ENCODE data around the gene SCO2. TPM values are rescaled to one million over a fixed set of nuclear protein-coding genes. Genes with fewer than 3 reads are reported as not detected.
A peak's percentile ranks its signal among the peaks of the same experiment; 100 is the strongest.

Gene SCO2
- total and polyA plus RNA-seq, 9 of the 15 experiments (the other 6 are each of a cell fraction or from before 2014, with no cell fraction given), result 0.34 to 4.0 (median 1.1) TPM; not detected in 3

DNA sequence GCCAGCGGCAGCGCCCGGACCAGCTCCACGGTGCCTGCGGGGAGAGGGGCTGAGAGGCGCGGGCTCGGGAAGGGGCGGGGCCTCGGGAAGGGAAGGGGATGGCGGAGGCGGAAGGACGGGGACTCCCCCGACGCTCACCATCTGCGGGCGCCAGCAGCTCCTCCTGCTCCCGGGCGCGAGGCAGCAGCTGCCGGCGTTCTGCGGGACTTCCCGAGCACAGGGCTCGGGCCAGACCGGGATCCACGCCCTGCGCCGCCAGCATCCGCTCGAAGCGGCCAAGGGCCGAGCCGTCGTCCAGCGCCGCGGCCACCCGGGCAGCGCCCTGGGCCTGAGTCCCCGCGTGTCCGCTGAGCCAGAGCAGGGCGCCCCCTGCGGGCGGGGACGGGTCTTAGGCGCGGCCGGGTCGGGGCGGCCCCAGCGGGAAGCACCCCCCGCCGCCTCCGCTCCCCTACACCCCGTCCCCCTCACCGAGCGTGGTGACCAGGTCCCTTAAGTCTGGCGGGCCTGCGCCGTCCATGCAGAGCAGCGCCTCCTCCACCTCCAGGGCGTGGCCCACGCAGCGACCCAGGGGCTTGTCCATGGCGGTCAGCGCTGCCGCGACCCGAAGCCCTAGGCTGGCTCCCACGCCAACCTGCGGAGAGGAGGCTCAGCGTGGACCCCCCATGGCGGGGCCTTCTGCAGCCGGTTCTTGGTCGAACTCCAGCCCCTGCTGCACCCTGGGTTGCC lies 873 bp upstream of the SCO2 start (continued):
- TF ChIP-seq, protein P1, sequence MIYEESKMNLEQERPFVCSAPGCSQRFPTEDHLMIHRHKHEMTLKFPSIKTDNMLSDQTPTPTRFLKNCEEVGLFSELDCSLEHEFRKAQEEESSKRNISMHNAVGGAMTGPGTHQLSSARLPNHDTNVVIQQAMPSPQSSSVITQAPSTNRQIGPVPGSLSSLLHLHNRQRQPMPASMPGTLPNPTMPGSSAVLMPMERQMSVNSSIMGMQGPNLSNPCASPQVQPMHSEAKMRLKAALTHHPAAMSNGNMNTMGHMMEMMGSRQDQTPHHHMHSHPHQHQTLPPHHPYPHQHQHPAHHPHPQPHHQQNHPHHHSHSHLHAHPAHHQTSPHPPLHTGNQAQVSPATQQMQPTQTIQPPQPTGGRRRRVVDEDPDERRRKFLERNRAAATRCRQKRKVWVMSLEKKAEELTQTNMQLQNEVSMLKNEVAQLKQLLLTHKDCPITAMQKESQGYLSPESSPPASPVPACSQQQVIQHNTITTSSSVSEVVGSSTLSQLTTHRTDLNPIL (CRISPR knock-in tag; IDR thresholded peaks at IDR 0.05), result no peak
- TF ChIP-seq MTA1 (IDR thresholded peaks at IDR 0.05; ENCODE audit: borderline replicate concordance) (no peak), NR4A1 (CRISPR knock-in tag; IDR thresholded peaks at IDR 0.05) (no peak), NR4A1 (tag; IDR thresholded peaks at IDR 0.05) (no peak; the same call in 1 of the 2 replicates), ZNF764 (CRISPR knock-in tag; IDR thresholded peaks at IDR 0.05; ENCODE audit: low read depth) (no peak), ZNF23 (CRISPR knock-in tag; IDR thresholded peaks at IDR 0.05) (no peak), HIVEP1 (CRISPR knock-in tag; IDR thresholded peaks at IDR 0.05) (peak; percentile 67; the same call in 1 of the 2 replicates), CBX5 (IDR thresholded peaks at IDR 0.05; ENCODE audit: borderline replicate concordance, low read depth) (no peak), FOXK2 (conservative IDR thresholded peaks at IDR 0.05 in 1 of 2, IDR thresholded peaks at IDR 0.05 in 1 of 2; ENCODE audit: low read depth in 2 of 2) (no peak), CBX3 (IDR thresholded peaks at IDR 0.05; ENCODE audit: borderline replicate concordance in 1 of 2, low read length in 2 of 2) (no peak), GTF2A2 (tag; IDR thresholded peaks at IDR 0.05) (no peak), CEBPB (tag; IDR thresholded peaks at IDR 0.05) (no peak), MCM3 (IDR thresholded peaks at IDR 0.05) (no peak), HNRNPL (IDR thresholded peaks at IDR 0.05; ENCODE audit: low read depth, low read length) (no peak), ZNF707 (CRISPR knock-in tag; conservative IDR thresholded peaks at IDR 0.05) (no peak), YBX1 (IDR thresholded peaks at IDR 0.05) (no peak)
- TF ChIP-seq, protein P2, sequence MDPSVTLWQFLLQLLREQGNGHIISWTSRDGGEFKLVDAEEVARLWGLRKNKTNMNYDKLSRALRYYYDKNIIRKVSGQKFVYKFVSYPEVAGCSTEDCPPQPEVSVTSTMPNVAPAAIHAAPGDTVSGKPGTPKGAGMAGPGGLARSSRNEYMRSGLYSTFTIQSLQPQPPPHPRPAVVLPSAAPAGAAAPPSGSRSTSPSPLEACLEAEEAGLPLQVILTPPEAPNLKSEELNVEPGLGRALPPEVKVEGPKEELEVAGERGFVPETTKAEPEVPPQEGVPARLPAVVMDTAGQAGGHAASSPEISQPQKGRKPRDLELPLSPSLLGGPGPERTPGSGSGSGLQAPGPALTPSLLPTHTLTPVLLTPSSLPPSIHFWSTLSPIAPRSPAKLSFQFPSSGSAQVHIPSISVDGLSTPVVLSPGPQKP (CRISPR knock-in tag; IDR thresholded peaks at IDR 0.05), result no peak
- TF ChIP-seq, protein P3, sequence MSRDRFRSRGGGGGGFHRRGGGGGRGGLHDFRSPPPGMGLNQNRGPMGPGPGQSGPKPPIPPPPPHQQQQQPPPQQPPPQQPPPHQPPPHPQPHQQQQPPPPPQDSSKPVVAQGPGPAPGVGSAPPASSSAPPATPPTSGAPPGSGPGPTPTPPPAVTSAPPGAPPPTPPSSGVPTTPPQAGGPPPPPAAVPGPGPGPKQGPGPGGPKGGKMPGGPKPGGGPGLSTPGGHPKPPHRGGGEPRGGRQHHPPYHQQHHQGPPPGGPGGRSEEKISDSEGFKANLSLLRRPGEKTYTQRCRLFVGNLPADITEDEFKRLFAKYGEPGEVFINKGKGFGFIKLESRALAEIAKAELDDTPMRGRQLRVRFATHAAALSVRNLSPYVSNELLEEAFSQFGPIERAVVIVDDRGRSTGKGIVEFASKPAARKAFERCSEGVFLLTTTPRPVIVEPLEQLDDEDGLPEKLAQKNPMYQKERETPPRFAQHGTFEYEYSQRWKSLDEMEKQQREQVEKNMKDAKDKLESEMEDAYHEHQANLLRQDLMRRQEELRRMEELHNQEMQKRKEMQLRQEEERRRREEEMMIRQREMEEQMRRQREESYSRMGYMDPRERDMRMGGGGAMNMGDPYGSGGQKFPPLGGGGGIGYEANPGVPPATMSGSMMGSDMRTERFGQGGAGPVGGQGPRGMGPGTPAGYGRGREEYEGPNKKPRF (IDR thresholded peaks at IDR 0.05; ENCODE audit: low read depth, low read length), result no peak
- TF ChIP-seq, protein P4, sequence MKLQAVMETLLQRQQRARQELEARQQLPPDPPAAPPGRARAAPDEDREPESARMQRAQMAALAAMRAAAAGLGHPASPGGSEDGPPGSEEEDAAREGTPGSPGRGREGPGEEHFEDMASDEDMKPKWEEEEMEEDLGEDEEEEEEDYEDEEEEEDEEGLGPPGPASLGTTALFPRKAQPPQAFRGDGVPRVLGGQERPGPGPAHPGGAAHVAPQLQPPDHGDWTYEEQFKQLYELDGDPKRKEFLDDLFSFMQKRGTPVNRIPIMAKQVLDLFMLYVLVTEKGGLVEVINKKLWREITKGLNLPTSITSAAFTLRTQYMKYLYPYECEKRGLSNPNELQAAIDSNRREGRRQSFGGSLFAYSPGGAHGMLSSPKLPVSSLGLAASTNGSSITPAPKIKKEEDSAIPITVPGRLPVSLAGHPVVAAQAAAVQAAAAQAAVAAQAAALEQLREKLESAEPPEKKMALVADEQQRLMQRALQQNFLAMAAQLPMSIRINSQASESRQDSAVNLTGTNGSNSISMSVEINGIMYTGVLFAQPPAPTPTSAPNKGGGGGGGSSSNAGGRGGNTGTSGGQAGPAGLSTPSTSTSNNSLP (IDR thresholded peaks at IDR 0.05; ENCODE audit: borderline replicate concordance, low read depth, low read length), result no peak
- TF ChIP-seq, protein P5, sequence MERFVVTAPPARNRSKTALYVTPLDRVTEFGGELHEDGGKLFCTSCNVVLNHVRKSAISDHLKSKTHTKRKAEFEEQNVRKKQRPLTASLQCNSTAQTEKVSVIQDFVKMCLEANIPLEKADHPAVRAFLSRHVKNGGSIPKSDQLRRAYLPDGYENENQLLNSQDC (CRISPR knock-in tag; IDR thresholded peaks at IDR 0.05), result no peak
- TF ChIP-seq, protein P6, sequence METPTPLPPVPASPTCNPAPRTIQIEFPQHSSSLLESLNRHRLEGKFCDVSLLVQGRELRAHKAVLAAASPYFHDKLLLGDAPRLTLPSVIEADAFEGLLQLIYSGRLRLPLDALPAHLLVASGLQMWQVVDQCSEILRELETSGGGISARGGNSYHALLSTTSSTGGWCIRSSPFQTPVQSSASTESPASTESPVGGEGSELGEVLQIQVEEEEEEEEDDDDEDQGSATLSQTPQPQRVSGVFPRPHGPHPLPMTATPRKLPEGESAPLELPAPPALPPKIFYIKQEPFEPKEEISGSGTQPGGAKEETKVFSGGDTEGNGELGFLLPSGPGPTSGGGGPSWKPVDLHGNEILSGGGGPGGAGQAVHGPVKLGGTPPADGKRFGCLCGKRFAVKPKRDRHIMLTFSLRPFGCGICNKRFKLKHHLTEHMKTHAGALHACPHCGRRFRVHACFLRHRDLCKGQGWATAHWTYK (CRISPR knock-in tag; IDR thresholded peaks at IDR 0.05), result no peak; the same call in 1 of the 2 replicates
